NCI-H226 (cell line): ENCODE results near the gene TRERF1.

Source experiments
- DNase-seq: peaks from one replicate; pipeline ENCODE4 v3.0.0-alpha.2; 2015

TRERF1 gene

GRCh38 chr6:42179261-42179944 is 272.3 kb downstream of the TRERF1 start:
- no peak for DNase-seq

DNA sequence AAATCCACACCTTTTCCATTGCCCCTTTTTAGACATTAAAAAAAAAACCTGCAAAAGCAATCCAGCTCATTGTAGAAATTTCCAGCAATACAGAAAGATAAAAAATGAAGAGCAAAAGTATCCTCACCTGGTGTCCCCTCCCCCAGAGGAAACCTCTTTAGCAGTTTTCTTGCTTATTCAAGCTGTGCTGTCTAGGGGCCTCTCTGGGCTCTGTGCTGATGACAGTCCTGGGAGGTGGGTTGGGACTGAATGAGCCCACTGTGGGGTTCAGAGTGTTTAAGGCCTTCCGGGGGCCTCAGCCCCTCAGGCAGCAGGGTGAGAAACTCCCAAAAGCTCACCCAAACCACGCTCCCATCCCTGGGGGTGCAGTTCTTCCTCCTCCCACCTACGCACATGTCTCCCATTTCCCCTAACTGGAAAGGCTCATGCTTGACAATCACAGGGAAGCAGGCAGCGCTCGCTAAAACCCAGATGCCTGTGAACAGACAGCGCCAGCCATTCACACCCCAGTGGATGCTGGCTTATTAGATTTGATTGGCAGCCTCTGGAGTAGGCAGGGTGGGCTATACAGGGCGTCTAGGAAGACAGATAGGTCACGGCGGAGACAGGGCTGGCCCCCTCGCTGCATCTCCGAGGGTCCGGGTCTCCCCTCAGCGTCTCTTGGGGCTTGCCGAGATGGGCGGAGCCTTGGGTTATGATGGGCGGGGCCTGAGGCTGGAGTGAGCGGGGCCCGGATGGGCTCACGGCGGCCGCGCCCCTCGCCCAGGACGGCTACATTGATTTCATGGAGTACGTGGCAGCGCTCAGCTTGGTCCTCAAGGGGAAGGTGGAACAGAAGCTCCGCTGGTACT is 274.0 kb downstream of the TRERF1 start:
- no peak for DNase-seq

GRCh38 chr6:42176981-42177380 is 274.7 kb downstream of the TRERF1 start:
- DNase-seq = no peak

DNA sequence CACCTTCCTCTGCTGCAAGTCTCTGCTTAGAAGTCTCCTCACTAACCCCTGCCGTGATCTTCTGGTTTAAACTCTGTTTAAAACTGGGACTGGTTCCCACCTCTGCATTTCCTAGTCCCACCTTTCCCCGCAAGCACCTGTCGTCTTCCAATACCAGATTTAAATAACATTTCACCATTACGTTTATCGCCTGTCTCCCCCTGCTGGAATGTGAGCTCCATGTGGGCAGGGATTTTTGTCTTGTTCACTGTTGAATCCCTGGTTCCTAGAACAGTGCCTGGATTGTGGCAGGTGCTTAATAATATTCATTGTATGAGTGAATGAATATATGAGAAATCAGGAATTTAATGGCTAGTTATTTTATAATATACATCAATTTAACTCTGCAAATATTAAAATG is 275.9 kb downstream of the TRERF1 start:
- no peak for DNase-seq
